Measurements from ENCODE around the gene P4HTM. TPM values are rescaled to one million over a fixed set of nuclear protein-coding genes. Genes with fewer than 3 reads are reported as not detected.

Gene P4HTM
- total and polyA plus RNA-seq, 2 of the 8 experiments (the other 6 are each of a cell fraction or from before 2014, with no cell fraction given), result 19.1 to 25.4 TPM

DNA sequence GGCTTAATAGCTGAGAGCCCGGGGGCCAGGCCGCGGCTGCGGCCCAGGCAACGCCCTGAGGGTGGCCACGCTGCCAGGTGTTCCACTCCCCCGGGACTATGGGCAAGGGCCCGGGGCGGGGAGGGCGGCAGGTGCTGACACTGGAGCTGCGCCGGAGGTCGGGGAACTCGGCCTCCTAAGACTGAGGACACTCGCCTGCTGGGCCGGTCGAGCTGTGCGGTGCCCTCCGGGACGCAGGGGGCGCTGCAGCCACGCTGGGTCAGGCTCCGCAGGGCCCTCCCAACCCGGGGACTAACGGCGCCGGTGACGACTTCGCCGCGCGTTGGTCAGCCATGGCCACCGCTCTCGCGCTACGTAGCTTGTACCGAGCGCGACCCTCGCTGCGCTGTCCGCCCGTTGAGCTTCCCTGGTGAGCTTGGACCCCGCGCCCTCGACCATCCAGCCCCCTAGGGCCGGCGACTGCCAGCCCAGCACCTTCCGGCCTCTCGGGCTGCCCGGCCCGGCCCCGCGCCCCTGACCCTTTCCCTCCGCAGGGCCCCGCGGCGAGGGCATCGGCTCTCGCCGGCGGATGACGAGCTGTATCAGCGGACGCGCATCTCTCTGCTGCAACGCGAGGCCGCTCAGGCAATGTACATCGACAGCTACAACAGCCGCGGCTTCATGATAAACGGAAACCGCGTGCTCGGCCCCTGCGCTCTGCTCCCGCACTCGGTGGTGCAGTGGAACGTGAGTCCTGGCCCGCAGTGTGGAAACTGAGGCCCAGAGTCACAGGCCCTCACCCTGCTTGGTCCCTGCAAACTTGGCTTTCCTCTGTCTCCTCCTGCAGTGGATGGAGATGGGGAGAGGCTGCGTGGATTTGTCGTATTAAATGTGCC lies 32.0 kb downstream of the P4HTM start, which contains the start of gene NDUFAF3 (continued):
- TF ChIP-seq, protein P1, sequence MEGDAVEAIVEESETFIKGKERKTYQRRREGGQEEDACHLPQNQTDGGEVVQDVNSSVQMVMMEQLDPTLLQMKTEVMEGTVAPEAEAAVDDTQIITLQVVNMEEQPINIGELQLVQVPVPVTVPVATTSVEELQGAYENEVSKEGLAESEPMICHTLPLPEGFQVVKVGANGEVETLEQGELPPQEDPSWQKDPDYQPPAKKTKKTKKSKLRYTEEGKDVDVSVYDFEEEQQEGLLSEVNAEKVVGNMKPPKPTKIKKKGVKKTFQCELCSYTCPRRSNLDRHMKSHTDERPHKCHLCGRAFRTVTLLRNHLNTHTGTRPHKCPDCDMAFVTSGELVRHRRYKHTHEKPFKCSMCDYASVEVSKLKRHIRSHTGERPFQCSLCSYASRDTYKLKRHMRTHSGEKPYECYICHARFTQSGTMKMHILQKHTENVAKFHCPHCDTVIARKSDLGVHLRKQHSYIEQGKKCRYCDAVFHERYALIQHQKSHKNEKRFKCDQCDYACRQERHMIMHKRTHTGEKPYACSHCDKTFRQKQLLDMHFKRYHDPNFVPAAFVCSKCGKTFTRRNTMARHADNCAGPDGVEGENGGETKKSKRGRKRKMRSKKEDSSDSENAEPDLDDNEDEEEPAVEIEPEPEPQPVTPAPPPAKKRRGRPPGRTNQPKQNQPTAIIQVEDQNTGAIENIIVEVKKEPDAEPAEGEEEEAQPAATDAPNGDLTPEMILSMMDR (IDR thresholded peaks at IDR 0.05; ENCODE audit: control extremely low read depth in 1 of 3, insufficient read depth in 1 of 3, low read depth in 1 of 3, low read length in 3 of 3), result peak in 2 of 3 experiments; percentile 87 to 96; a peak in 3 of 4 replicates
- TF ChIP-seq RNF2 (IDR thresholded peaks at IDR 0.05; ENCODE audit: borderline replicate concordance, low read depth, low read length, missing control alignments, poor library complexity, severe bottlenecking), result no peak
- TF ChIP-seq PHF8 (conservative IDR thresholded peaks at IDR 0.05; ENCODE audit: low read depth, low read length), result peak; percentile 99
- no peak for TF ChIP-seq NRF1 (IDR thresholded peaks at IDR 0.05; ENCODE audit: low read depth, low read length)
- no peak for TF ChIP-seq FOSL1 (IDR thresholded peaks at IDR 0.05; ENCODE audit: insufficient read depth, low read depth, low read length)
- peak; percentile 55; the same call in 1 of the 2 replicates for TF ChIP-seq JUND (IDR thresholded peaks at IDR 0.05; ENCODE audit: low read length)
- TF ChIP-seq SP1 (IDR thresholded peaks at IDR 0.05; ENCODE audit: low read depth, low read length), result 0 out of 2 replicates have a peak, but pooled peaks have one; percentile 57
- TF ChIP-seq CHD2 (IDR thresholded peaks at IDR 0.05; ENCODE audit: low read length), result peak; percentile 69
- TF ChIP-seq TBP (IDR thresholded peaks at IDR 0.05; ENCODE audit: low read depth, low read length), result peak; percentile 82
- peak; percentile 72 for TF ChIP-seq KDM4A (IDR thresholded peaks at IDR 0.05; ENCODE audit: low read depth, low read length, severe bottlenecking)
- no peak; a peak in 1 of 3 replicates for TF ChIP-seq EP300 (IDR thresholded peaks at IDR 0.05; ENCODE audit: borderline replicate concordance in 1 of 2, low read depth in 2 of 2, low read length in 2 of 2)
- TF ChIP-seq BACH1 (IDR thresholded peaks at IDR 0.05; ENCODE audit: low read length), result no peak
- no peak for TF ChIP-seq SP4 (IDR thresholded peaks at IDR 0.05; ENCODE audit: low read length)
- TF ChIP-seq, protein P2, sequence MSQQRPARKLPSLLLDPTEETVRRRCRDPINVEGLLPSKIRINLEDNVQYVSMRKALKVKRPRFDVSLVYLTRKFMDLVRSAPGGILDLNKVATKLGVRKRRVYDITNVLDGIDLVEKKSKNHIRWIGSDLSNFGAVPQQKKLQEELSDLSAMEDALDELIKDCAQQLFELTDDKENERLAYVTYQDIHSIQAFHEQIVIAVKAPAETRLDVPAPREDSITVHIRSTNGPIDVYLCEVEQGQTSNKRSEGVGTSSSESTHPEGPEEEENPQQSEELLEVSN (IDR thresholded peaks at IDR 0.05), result no peak; the same call in 1 of the 2 replicates
- TF ChIP-seq KDM1A (IDR thresholded peaks at IDR 0.05; ENCODE audit: borderline replicate concordance, low read length), result no peak
- TF ChIP-seq, protein P3, sequence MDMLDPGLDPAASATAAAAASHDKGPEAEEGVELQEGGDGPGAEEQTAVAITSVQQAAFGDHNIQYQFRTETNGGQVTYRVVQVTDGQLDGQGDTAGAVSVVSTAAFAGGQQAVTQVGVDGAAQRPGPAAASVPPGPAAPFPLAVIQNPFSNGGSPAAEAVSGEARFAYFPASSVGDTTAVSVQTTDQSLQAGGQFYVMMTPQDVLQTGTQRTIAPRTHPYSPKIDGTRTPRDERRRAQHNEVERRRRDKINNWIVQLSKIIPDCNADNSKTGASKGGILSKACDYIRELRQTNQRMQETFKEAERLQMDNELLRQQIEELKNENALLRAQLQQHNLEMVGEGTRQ (IDR thresholded peaks at IDR 0.05; ENCODE audit: low read length), result no peak; the same call in 1 of the 2 replicates
- TF ChIP-seq, protein P4, sequence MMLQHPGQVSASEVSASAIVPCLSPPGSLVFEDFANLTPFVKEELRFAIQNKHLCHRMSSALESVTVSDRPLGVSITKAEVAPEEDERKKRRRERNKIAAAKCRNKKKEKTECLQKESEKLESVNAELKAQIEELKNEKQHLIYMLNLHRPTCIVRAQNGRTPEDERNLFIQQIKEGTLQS (IDR thresholded peaks at IDR 0.05; ENCODE audit: insufficient read depth, low read depth, low read length), result no peak

Data from H1 (cell line).